C4-2B (cell line): ENCODE data around the gene OTOP2.
"Not testable (repeated sequence)": the region's sequence is repeated elsewhere in the genome, so short reads cannot be mapped to it uniquely, and the experiment has no call there.

Experiments
- H3K27ac ChIP-seq: fragments of 450-650 bp; 2 replicates; pipeline ENCODE4 v1.5.1; 2017
- ZFX ChIP-seq: fragments of 450-650 bp; IDR thresholded peaks from 2 replicates; pipeline ENCODE4 v1.6.1; 2017
- TF ChIP-seq, protein P1 (sequence below): fragments of 450-650 bp; conservative IDR thresholded peaks from 2 replicates; pipeline ENCODE4 v1.5.1; 2017; ENCODE audit warnings: mild to moderate bottlenecking

OTOP2 gene

GRCh38 chr17:74904687-74905409 lies 19.2 kb upstream of the OTOP2 start:
- no peak for TF ChIP-seq ZFX
- TF ChIP-seq, protein P1, sequence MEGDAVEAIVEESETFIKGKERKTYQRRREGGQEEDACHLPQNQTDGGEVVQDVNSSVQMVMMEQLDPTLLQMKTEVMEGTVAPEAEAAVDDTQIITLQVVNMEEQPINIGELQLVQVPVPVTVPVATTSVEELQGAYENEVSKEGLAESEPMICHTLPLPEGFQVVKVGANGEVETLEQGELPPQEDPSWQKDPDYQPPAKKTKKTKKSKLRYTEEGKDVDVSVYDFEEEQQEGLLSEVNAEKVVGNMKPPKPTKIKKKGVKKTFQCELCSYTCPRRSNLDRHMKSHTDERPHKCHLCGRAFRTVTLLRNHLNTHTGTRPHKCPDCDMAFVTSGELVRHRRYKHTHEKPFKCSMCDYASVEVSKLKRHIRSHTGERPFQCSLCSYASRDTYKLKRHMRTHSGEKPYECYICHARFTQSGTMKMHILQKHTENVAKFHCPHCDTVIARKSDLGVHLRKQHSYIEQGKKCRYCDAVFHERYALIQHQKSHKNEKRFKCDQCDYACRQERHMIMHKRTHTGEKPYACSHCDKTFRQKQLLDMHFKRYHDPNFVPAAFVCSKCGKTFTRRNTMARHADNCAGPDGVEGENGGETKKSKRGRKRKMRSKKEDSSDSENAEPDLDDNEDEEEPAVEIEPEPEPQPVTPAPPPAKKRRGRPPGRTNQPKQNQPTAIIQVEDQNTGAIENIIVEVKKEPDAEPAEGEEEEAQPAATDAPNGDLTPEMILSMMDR, result no peak
- H3K27ac ChIP-seq, result no peak overlapping the region

GRCh38 chr17:74906214-74906793 lies 17.8 kb upstream of the OTOP2 start:
- not testable (repeated sequence) for H3K27ac ChIP-seq

DNA sequence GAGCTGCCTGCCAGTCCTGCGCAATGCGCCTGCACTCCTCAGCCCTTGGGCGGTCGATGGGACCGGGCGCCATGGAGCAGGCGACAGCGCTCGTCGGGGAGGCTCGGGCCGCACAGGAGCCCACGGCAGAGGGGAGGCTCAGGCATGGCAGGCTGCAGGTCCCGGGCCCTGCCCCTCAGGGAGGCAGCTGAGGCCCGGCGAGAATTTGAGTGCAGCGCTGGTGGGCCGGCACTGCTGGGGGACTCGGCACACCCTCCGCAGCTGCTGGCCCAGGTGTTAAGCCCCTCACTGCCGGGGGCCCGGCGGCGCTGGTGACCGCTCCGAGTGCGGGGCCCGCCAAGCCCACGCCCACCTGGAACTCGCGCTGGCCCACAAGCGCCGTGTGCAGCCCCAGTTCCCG lies 17.1 kb upstream of the OTOP2 start:
- TF ChIP-seq, protein P1, result no peak
- no peak for TF ChIP-seq ZFX
- H3K27ac ChIP-seq, result no peak overlapping the region

- H3K27ac ChIP-seq, result not testable (repeated sequence)
These were observed 15.0 kb upstream of the OTOP2 start for GRCh38 chr17:74909097-74909496.

- not testable (repeated sequence) for H3K27ac ChIP-seq
These were observed 12.7 kb upstream of the OTOP2 start for GRCh38 chr17:74911423-74911822.

- no peak overlapping the region for H3K27ac ChIP-seq
- TF ChIP-seq ZFX, result no peak
- TF ChIP-seq, protein P1, result no peak
These were observed 7.8 kb upstream of the OTOP2 start for GRCh38 chr17:74916136-74916850.

DNA sequence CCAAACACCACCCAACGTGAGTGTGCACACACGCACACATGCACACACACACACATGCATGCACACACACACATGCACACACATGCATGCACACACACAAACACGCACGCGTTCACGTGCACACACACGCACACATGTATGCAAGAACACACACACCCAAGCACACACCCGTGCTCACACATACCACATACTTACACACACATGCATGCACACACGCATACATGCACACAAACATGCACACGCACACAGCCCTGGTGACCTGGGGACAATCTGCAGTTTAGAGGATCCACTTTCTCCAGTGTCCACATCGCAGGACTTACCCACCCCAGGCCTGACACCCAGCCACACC lies 7.2 kb upstream of the OTOP2 start:
- TF ChIP-seq ZFX, result no peak
- TF ChIP-seq, protein P1, result no peak
- H3K27ac ChIP-seq, result no peak overlapping the region

DNA sequence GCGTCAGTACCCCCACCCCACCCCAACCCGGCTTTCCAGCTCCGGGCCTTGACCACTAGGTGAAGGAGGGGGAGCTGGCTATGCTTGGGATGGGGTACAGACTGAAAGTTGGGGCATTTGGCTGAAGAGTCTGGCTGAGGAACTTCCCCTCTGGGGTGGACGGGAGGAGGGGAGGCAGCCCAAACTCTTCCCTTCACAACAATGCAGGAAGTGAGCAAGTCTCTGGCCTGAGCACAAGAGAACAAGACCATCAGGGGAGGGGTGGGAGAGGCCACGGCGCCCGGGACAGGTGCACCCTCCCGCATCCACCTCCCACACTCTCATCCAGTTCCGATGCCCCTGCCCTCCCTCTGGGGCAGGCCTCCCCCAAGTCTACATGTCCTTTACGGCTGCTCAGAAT lies 6.6 kb upstream of the OTOP2 start:
- no peak for TF ChIP-seq ZFX
- TF ChIP-seq, protein P1, result no peak

DNA sequence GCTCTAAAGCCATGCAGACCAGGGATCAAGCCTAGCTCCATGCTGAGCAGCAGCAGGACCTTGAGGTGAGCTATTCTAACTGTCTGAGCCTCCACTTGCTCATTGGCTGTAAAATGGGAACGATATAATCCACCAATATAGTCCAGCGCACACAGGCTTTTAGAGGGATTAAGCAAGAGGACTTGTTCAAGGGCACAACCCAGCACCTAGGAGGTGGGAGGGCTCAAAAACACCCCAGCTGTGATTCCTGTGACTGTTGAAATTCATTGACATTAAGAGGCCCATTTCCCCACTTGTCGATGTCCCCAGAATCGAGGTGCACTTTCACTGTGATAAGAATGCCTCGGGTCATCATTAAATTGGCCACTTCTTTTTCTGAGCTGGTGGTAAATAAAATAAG lies 5.2 kb upstream of the OTOP2 start:
- TF ChIP-seq, protein P1, result no peak
- no peak for TF ChIP-seq ZFX
- no peak overlapping the region for H3K27ac ChIP-seq

More for the DNA sequence above, 6.6 kb upstream of the OTOP2 start:
- no peak overlapping the region for H3K27ac ChIP-seq
